Left ventricle myocardium inferior (tissue), 1 donor: Measurements from ENCODE around the gene PRICKLE2. TPM values are rescaled to one million over a fixed set of nuclear protein-coding genes. Genes with fewer than 3 reads are reported as not detected.

Experiments used
- DNase-seq: peaks from one replicate; pipeline ENCODE4 v3.0.0-alpha.2; 2020
- H3K27ac ChIP-seq: fragments of 200-600 bp; replicated peaks from 2 replicates; pipeline ENCODE4 v1.8.0; 2021
- H3K27me3 ChIP-seq: fragments of 200-600 bp; 2 replicates; pipeline ENCODE4 v1.8.0; 2021; ENCODE audit warnings: low read depth
- H3K36me3 ChIP-seq: fragments of 200-600 bp; 2 replicates; pipeline ENCODE4 v1.8.0; 2021
- H3K4me1 ChIP-seq: fragments of 200-600 bp; 2 replicates; pipeline ENCODE4 v1.8.0; 2021
- H3K4me3 ChIP-seq: fragments of 200-600 bp; 2 replicates; pipeline ENCODE4 v1.8.0; 2021; ENCODE audit warnings: mild to moderate bottlenecking, moderate library complexity
- H3K9me3 ChIP-seq: fragments of 200-600 bp; replicated peaks from 2 replicates; pipeline ENCODE4 v1.8.0; 2021
- intact Hi-C: fragments of 100-400 bp; cut with micrococcal nuclease; formaldehyde crosslinking; loops from one replicate; pipeline ENCODE4 v1.11.0; 2022
- total RNA-seq: library from RNA; stranded (reverse); fragmentation: NEBNext Ultra II Directional; extraction: Animal tissue kit (Norgen Biotek cat#: 25700); gene quantifications from one replicate; pipeline ENCODE4 v1.2.1, GENCODE V29; 2021
- TF ChIP-seq, protein P1 (sequence below): fragments of 200-600 bp; IDR thresholded peaks from 2 replicates; pipeline ENCODE4 v1.8.0; 2021; ENCODE audit warnings: antibody characterized with exemption, mild to moderate bottlenecking, borderline replicate concordance
- donor health status: DM: no; HTN: yes; CAD: no; lungs with severe emphysema.

PRICKLE2 gene
- total RNA-seq, 1 donor from 2014 or later = 8.7 TPM

DNA sequence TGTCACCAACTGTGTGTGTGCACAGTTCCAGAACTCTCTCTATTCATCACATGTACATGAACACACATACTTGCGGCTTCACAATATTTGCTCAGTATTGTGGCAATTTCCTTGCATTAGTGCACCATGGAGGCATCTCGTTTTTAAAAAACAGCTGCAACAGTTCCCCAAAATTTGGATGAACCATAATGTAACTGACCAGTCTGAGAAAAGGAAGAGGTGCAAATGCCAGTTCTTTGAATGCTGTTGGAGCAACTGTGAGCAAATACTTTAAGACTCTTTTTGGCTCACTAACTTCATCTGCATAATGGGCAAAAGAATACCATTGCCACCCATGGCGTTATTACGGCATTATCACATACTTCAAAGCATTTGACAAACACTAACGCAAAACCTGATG is 163.6 kb downstream of the PRICKLE2 start:
- H3K27ac ChIP-seq = no peak overlapping the region
- no peak overlapping the region for H3K4me3 ChIP-seq
- no peak for DNase-seq
- H3K4me1 ChIP-seq = peaks cover 16% of the 10 kb centered on the region
- H3K9me3 ChIP-seq = no peaks in the 10 kb centered on the region
- no peaks in the 10 kb centered on the region for H3K27me3 ChIP-seq
- no peaks in the 10 kb centered on the region for H3K36me3 ChIP-seq
- TF ChIP-seq, protein P1, sequence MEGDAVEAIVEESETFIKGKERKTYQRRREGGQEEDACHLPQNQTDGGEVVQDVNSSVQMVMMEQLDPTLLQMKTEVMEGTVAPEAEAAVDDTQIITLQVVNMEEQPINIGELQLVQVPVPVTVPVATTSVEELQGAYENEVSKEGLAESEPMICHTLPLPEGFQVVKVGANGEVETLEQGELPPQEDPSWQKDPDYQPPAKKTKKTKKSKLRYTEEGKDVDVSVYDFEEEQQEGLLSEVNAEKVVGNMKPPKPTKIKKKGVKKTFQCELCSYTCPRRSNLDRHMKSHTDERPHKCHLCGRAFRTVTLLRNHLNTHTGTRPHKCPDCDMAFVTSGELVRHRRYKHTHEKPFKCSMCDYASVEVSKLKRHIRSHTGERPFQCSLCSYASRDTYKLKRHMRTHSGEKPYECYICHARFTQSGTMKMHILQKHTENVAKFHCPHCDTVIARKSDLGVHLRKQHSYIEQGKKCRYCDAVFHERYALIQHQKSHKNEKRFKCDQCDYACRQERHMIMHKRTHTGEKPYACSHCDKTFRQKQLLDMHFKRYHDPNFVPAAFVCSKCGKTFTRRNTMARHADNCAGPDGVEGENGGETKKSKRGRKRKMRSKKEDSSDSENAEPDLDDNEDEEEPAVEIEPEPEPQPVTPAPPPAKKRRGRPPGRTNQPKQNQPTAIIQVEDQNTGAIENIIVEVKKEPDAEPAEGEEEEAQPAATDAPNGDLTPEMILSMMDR = no peak
- intact Hi-C loops = no loop called here

DNA sequence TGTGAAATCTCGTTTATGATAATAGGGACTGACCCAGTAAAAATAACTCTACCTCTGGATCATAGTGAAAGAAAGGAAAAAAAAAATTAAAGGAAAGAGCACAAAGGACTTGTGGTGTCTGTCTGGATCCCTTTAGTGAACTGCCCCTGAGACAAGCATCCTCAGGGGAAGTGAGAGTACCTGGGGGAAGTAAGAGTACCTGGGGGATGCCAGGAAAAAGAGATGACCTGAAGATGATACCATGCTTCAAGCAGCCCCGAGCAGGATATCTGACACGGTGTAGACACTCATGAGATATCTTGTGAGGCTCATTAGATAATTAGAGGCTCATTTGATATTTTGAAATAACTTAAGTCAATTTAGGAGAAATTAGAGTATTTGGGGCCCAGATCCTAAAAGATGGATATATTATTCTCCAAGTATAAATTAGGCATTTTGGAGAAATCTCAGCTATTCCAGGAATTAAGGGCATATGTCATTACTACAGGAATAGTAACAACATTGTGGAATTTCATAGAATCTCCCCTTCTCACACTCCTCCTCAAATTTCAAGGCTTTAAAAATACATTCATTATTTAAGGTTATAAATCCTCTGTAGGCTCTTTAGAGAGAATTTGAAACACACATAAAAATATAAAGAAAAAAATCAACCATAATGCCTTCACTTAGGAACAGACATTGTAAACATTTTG is 165.6 kb downstream of the PRICKLE2 start:
- Histone ChIP-seq H3K36me3 (no peaks in the 10 kb centered on the region), H3K4me1 (peaks cover 16% of the 10 kb centered on the region), H3K9me3 (no peaks in the 10 kb centered on the region), H3K27me3 (no peaks in the 10 kb centered on the region), H3K4me3 (no peak overlapping the region), H3K27ac (no peak overlapping the region)
- TF ChIP-seq, protein P1 = no peak
- intact Hi-C loops = no loop called here
- DNase-seq = no peak

DNA sequence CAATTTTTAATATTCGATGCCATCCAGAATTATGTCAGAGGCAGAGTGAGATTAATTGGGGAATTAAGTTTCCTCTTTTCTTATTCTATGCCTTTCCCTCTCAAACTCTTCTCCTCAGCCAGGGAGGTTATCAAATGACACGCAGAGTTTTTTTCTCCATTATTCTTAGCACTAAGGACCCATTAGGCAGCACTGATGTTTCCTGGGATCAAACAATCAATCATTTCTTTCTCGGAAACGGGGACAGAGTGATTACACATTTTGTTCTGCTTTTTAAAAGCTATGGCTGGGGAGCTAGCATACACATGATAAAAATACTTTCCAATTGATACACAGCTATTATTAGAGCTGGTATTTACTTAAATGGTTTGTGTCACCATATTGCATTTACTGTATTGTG is 166.7 kb downstream of the PRICKLE2 start:
- H3K36me3 ChIP-seq = no peaks in the 10 kb centered on the region
- TF ChIP-seq, protein P1 = no peak
- intact Hi-C loops = no loop called here
- DNase-seq = no peak
- no peaks in the 10 kb centered on the region for H3K9me3 ChIP-seq
- H3K27me3 ChIP-seq = no peaks in the 10 kb centered on the region
- no peak overlapping the region for H3K4me3 ChIP-seq
- no peak overlapping the region for H3K27ac ChIP-seq
- H3K4me1 ChIP-seq = peaks cover 19% of the 10 kb centered on the region

DNA sequence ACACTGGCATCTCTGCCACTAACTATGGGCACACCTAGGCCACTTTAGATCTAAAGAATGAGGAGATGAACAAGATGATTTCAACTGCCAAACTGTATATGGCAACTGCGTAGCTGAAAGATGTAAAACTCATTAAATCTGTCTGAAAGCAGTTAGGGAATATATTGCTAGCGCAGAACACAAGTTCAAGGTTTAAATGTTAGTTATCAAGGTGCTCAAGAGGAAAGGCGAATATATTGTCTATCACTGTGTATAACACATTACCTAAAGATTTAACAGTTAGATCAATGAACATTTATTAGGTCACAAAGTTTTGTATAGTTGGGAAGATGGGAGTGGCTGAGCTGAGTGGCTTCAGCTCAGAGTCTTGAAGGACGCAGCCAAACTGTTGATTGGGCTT is 168.0 kb downstream of the PRICKLE2 start:
- Histone ChIP-seq H3K4me3 (no peak overlapping the region), H3K27ac (no peak overlapping the region), H3K4me1 (peaks cover 16% of the 10 kb centered on the region), H3K27me3 (no peaks in the 10 kb centered on the region), H3K36me3 (no peaks in the 10 kb centered on the region), H3K9me3 (no peaks in the 10 kb centered on the region)
- TF ChIP-seq, protein P1 = no peak
- DNase-seq = no peak
- intact Hi-C loops = no loop called here

DNA sequence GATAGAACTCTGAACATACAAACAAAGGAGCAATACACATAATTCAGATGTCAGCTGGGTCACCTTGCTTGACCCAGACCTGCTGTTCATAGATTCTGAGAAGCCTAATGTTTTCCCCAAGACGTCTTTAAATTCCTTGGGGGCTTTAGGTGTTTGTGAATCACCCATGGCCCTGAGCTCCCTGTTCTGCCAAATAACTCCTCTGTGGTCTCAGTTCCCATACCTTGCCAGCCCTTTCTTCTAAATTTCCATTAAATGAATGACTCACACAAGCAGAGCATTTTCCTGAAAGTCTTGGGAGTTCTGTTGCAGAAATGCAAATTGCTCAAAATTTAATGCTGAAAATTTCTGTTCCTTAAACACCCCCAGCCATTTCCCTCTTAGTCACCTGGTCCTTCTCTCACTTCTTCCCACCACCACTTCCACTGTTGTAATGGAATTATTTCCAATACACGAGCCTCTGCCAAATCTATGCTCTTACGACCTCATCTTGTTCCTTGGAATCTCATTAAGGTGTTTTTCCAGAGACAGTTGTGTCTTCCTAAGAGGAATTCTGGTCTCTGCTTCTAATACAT is 168.6 kb downstream of the PRICKLE2 start:
- Histone ChIP-seq H3K4me3 (no peak overlapping the region), H3K4me1 (peaks cover 16% of the 10 kb centered on the region), H3K27me3 (no peaks in the 10 kb centered on the region), H3K9me3 (no peaks in the 10 kb centered on the region), H3K36me3 (no peaks in the 10 kb centered on the region), H3K27ac (no peak overlapping the region)
- DNase-seq = no peak
- TF ChIP-seq, protein P1 = no peak
- intact Hi-C loops = no loop called here
